SK-N-SH treated with all-trans-retinoic acid at 6 μM for 48 hours (cell line): ENCODE data around the gene MMP11.

Experiments
- ATAC-seq: fragments of 200-7000 bp; cut with Tn5 transposase; 3 replicates; pipeline ENCODE4 v1.9.1; 2020; ENCODE audit warnings: mild to moderate bottlenecking, moderate library complexity
- ARNTL ChIP-seq: fragments of 450-650 bp; formaldehyde crosslinking; IDR thresholded peaks from 2 replicates; pipeline ENCODE4 v1.5.0; 2020; ENCODE audit warnings: low read depth, mild to moderate bottlenecking, moderate library complexity, borderline replicate concordance
- BACH2 ChIP-seq: fragments of 250-450 bp; sonication (Bioruptor Pico); IDR thresholded peaks from 2 replicates; pipeline ENCODE4 v1.9.0; 2021; ENCODE audit warnings: mild to moderate bottlenecking, borderline replicate concordance
- CSDC2 ChIP-seq: fragments of 250-450 bp; sonication (Bioruptor Pico); IDR thresholded peaks from 2 replicates; pipeline ENCODE4 v1.5.0; 2020; ENCODE audit warnings: mild to moderate bottlenecking, moderate library complexity
- ESRRG ChIP-seq: fragments of 250-450 bp; sonication (Bioruptor Pico); IDR thresholded peaks from 2 replicates; pipeline ENCODE4 v1.6.1; 2021; ENCODE audit warnings: mild to moderate bottlenecking
- GLIS3 ChIP-seq: fragments of 250-450 bp; sonication (Bioruptor Pico); IDR thresholded peaks from 2 replicates; pipeline ENCODE4 v1.5.0; 2020; ENCODE audit warnings: mild to moderate bottlenecking, moderate library complexity
- ISL1 ChIP-seq: fragments of 250-450 bp; sonication (Bioruptor Pico); IDR thresholded peaks from 2 replicates; pipeline ENCODE4 v2.1.2; 2022; ENCODE audit warnings: mild to moderate bottlenecking, moderate library complexity
- PATZ1 ChIP-seq: fragments of 250-450 bp; sonication (Bioruptor Pico); IDR thresholded peaks from 2 replicates; pipeline ENCODE4 v1.8.0; 2020; ENCODE audit warnings: mild to moderate bottlenecking, moderate library complexity, borderline replicate concordance
- PPARA ChIP-seq: fragments of 250-450 bp; sonication (Bioruptor Pico); IDR thresholded peaks from 2 replicates; pipeline ENCODE4 v1.5.0; 2020; ENCODE audit warnings: mild to moderate bottlenecking, borderline replicate concordance
- RARB ChIP-seq: fragments of 250-450 bp; sonication (Bioruptor Pico); IDR thresholded peaks from 2 replicates; pipeline ENCODE4 v1.8.0; 2021; ENCODE audit warnings: mild to moderate bottlenecking, moderate library complexity
- SNAI2 ChIP-seq: fragments of 250-450 bp; sonication (Bioruptor Pico); IDR thresholded peaks from 2 replicates; pipeline ENCODE4 v1.5.0; 2020; ENCODE audit warnings: mild to moderate bottlenecking, moderate library complexity
- TCF4 ChIP-seq: fragments of 250-450 bp; sonication (Bioruptor Pico); IDR thresholded peaks from 2 replicates; pipeline ENCODE4 v1.8.0; 2021; ENCODE audit warnings: mild to moderate bottlenecking, moderate library complexity, borderline replicate concordance
- TOX ChIP-seq: fragments of 250-450 bp; sonication (Bioruptor Pico); IDR thresholded peaks from 2 replicates; pipeline ENCODE4 v1.8.0; 2021; ENCODE audit warnings: mild to moderate bottlenecking, moderate library complexity, borderline replicate concordance
- ZC3H10 ChIP-seq: fragments of 250-450 bp; sonication (Bioruptor Pico); IDR thresholded peaks from 2 replicates; pipeline ENCODE4 v1.5.1; 2021; ENCODE audit warnings: mild to moderate bottlenecking, moderate library complexity
- ZFP3 ChIP-seq: fragments of 250-450 bp; sonication (Bioruptor Pico); IDR thresholded peaks from 2 replicates; pipeline ENCODE4 v1.5.0; 2020; ENCODE audit warnings: mild to moderate bottlenecking, moderate library complexity
- ZFP30 ChIP-seq: fragments of 450-650 bp; formaldehyde crosslinking; IDR thresholded peaks from 2 replicates; pipeline ENCODE4 v1.5.0; 2022; ENCODE audit warnings: mild to moderate bottlenecking, moderate library complexity
- ZNF565 ChIP-seq: fragments of 450-650 bp; formaldehyde crosslinking; conservative IDR thresholded peaks from 2 replicates; pipeline ENCODE4 v1.5.0; 2020; ENCODE audit warnings: low read depth, mild to moderate bottlenecking, moderate library complexity
- ZNF70 ChIP-seq: fragments of 450-650 bp; formaldehyde crosslinking; IDR thresholded peaks from 2 replicates; pipeline ENCODE4 v1.5.0; 2020; ENCODE audit warnings: mild to moderate bottlenecking, moderate library complexity
- ZNF8 ChIP-seq: fragments of 450-650 bp; formaldehyde crosslinking; IDR thresholded peaks from 2 replicates; pipeline ENCODE4 v1.5.0; 2020; ENCODE audit warnings: mild to moderate bottlenecking, moderate library complexity
- TF ChIP-seq, protein P1 (sequence below): fragments of 250-450 bp; sonication (Bioruptor Pico); IDR thresholded peaks from 2 replicates; pipeline ENCODE4 v1.5.1; 2020; ENCODE audit warnings: low read depth, mild to moderate bottlenecking, moderate library complexity
- TF ChIP-seq, protein P2 (sequence below): fragments of 250-450 bp; sonication (Bioruptor Pico); IDR thresholded peaks from 2 replicates; pipeline ENCODE4 v1.5.0; 2020; ENCODE audit warnings: mild to moderate bottlenecking, moderate library complexity
- TF ChIP-seq, protein P3 (sequence below): fragments of 250-450 bp; sonication (Bioruptor Pico); IDR thresholded peaks from 2 replicates; pipeline ENCODE4 v1.5.1; 2021; ENCODE audit warnings: mild to moderate bottlenecking, moderate library complexity
- TF ChIP-seq, protein P4 (sequence below): fragments of 250-450 bp; sonication (Bioruptor Pico); IDR thresholded peaks from 2 replicates; pipeline ENCODE4 v1.8.0; 2021; ENCODE audit warnings: low read depth, mild to moderate bottlenecking, moderate library complexity, borderline replicate concordance

MMP11 gene

GRCh38 chr22:23828800-23829680, 56.4 kb downstream of the MMP11 start:
- no peak for TF ChIP-seq SNAI2 (CRISPR knock-in tag)
- TF ChIP-seq ESRRG (CRISPR knock-in tag): no peak
- TF ChIP-seq RARB: no peak
- TF ChIP-seq, protein P1, sequence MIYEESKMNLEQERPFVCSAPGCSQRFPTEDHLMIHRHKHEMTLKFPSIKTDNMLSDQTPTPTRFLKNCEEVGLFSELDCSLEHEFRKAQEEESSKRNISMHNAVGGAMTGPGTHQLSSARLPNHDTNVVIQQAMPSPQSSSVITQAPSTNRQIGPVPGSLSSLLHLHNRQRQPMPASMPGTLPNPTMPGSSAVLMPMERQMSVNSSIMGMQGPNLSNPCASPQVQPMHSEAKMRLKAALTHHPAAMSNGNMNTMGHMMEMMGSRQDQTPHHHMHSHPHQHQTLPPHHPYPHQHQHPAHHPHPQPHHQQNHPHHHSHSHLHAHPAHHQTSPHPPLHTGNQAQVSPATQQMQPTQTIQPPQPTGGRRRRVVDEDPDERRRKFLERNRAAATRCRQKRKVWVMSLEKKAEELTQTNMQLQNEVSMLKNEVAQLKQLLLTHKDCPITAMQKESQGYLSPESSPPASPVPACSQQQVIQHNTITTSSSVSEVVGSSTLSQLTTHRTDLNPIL (CRISPR knock-in tag): no peak
- no peak for TF ChIP-seq ZFP3 (CRISPR knock-in tag)
- no peak for TF ChIP-seq ZNF8 (CRISPR knock-in tag)
- TF ChIP-seq ARNTL (CRISPR knock-in tag): no peak
- no peak for TF ChIP-seq PPARA (CRISPR knock-in tag)
- no peak for TF ChIP-seq ZNF565 (CRISPR knock-in tag)
- no peak for TF ChIP-seq PATZ1
- TF ChIP-seq BACH2 (CRISPR knock-in tag): no peak
- TF ChIP-seq TOX (CRISPR knock-in tag): no peak
- no peak for TF ChIP-seq CSDC2 (CRISPR knock-in tag)
- no peak for TF ChIP-seq TCF4 (CRISPR knock-in tag)
- no peak for TF ChIP-seq ISL1
- TF ChIP-seq, protein P2, sequence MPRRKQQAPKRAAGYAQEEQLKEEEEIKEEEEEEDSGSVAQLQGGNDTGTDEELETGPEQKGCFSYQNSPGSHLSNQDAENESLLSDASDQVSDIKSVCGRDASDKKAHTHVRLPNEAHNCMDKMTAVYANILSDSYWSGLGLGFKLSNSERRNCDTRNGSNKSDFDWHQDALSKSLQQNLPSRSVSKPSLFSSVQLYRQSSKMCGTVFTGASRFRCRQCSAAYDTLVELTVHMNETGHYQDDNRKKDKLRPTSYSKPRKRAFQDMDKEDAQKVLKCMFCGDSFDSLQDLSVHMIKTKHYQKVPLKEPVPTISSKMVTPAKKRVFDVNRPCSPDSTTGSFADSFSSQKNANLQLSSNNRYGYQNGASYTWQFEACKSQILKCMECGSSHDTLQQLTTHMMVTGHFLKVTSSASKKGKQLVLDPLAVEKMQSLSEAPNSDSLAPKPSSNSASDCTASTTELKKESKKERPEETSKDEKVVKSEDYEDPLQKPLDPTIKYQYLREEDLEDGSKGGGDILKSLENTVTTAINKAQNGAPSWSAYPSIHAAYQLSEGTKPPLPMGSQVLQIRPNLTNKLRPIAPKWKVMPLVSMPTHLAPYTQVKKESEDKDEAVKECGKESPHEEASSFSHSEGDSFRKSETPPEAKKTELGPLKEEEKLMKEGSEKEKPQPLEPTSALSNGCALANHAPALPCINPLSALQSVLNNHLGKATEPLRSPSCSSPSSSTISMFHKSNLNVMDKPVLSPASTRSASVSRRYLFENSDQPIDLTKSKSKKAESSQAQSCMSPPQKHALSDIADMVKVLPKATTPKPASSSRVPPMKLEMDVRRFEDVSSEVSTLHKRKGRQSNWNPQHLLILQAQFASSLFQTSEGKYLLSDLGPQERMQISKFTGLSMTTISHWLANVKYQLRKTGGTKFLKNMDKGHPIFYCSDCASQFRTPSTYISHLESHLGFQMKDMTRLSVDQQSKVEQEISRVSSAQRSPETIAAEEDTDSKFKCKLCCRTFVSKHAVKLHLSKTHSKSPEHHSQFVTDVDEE (CRISPR knock-in tag): no peak
- TF ChIP-seq, protein P3, sequence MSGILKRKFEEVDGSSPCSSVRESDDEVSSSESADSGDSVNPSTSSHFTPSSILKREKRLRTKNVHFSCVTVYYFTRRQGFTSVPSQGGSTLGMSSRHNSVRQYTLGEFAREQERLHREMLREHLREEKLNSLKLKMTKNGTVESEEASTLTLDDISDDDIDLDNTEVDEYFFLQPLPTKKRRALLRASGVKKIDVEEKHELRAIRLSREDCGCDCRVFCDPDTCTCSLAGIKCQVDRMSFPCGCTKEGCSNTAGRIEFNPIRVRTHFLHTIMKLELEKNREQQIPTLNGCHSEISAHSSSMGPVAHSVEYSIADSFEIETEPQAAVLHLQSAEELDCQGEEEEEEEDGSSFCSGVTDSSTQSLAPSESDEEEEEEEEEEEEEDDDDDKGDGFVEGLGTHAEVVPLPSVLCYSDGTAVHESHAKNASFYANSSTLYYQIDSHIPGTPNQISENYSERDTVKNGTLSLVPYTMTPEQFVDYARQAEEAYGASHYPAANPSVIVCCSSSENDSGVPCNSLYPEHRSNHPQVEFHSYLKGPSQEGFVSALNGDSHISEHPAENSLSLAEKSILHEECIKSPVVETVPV: no peak
- no peak for TF ChIP-seq ZC3H10 (CRISPR knock-in tag)
- TF ChIP-seq, all 23 proteins: peak for 0
- ATAC-seq: no peak

GRCh38 chr22:23829845-23830372, 57.3 kb downstream of the MMP11 start:
- ATAC-seq: peak; percentile 64
- no peak for TF ChIP-seq ZC3H10 (CRISPR knock-in tag)
- no peak for TF ChIP-seq BACH2 (CRISPR knock-in tag)
- TF ChIP-seq ZNF70 (CRISPR knock-in tag): peak; percentile 86
- TF ChIP-seq GLIS3 (CRISPR knock-in tag): no peak
- TF ChIP-seq ZNF8 (CRISPR knock-in tag): peak; percentile 100
- TF ChIP-seq PPARA (CRISPR knock-in tag): no peak
- TF ChIP-seq TCF4 (CRISPR knock-in tag): no peak; the same call in 1 of the 2 replicates
- no peak for TF ChIP-seq TOX (CRISPR knock-in tag)
- TF ChIP-seq ISL1: no peak
- peak; percentile 88 for TF ChIP-seq ZFP3 (CRISPR knock-in tag)
- TF ChIP-seq, protein P4, sequence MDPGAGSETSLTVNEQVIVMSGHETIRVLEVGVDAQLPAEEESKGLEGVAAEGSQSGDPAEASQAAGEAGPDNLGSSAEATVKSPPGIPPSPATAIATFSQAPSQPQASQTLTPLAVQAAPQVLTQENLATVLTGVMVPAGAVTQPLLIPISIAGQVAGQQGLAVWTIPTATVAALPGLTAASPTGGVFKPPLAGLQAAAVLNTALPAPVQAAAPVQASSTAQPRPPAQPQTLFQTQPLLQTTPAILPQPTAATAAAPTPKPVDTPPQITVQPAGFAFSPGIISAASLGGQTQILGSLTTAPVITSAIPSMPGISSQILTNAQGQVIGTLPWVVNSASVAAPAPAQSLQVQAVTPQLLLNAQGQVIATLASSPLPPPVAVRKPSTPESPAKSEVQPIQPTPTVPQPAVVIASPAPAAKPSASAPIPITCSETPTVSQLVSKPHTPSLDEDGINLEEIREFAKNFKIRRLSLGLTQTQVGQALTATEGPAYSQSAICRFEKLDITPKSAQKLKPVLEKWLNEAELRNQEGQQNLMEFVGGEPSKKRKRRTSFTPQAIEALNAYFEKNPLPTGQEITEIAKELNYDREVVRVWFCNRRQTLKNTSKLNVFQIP (CRISPR knock-in tag): no peak
- no peak for TF ChIP-seq SNAI2 (CRISPR knock-in tag)
- no peak for TF ChIP-seq ZFP30 (CRISPR knock-in tag)
- no peak for TF ChIP-seq ZNF565 (CRISPR knock-in tag)
- TF ChIP-seq, protein P2 (CRISPR knock-in tag): no peak
- no peak for TF ChIP-seq RARB
- TF ChIP-seq, protein P3: no peak
- no peak for TF ChIP-seq ESRRG (CRISPR knock-in tag)
